ENCODE data around the gene HMBS. TPM values are rescaled to one million over a fixed set of nuclear protein-coding genes. Genes with fewer than 3 reads are reported as not detected.

HMBS gene
- total RNA-seq, 4 donors from 2014 or later, result 6.2 to 27.5 (median 10.0) TPM

DNA sequence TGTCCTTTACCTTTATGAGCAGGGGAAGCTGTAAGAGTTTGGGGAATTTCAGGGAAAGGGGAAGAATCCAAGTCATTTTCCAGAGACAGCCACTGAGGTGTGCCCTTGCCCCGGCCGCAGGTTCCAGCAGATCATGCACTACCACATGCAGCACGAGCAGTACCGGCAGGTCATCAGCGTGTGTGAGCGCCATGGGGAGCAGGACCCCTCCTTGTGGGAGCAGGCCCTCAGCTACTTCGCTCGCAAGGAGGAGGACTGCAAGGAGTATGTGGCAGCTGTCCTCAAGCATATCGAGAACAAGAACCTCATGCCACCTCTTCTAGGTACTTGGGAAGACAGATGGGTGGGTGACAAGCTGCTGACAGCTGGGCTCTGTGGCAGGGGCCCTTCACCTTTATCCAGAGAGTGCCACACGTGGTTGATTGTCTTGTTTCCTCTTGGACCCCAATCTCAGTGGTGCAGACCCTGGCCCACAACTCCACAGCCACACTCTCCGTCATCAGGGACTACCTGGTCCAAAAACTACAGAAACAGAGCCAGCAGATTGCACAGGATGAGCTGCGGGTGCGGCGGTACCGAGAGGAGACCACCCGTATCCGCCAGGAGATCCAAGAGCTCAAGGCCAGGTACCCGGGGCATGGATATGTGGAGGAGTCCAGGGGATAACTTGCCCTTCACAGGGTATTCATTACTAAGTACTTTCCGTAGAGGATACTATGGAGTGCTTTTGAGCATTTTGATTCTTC lies 5.8 kb upstream of the HMBS start:
- TF ChIP-seq, protein P1, sequence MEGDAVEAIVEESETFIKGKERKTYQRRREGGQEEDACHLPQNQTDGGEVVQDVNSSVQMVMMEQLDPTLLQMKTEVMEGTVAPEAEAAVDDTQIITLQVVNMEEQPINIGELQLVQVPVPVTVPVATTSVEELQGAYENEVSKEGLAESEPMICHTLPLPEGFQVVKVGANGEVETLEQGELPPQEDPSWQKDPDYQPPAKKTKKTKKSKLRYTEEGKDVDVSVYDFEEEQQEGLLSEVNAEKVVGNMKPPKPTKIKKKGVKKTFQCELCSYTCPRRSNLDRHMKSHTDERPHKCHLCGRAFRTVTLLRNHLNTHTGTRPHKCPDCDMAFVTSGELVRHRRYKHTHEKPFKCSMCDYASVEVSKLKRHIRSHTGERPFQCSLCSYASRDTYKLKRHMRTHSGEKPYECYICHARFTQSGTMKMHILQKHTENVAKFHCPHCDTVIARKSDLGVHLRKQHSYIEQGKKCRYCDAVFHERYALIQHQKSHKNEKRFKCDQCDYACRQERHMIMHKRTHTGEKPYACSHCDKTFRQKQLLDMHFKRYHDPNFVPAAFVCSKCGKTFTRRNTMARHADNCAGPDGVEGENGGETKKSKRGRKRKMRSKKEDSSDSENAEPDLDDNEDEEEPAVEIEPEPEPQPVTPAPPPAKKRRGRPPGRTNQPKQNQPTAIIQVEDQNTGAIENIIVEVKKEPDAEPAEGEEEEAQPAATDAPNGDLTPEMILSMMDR (IDR thresholded peaks at IDR 0.05; ENCODE audit: low read depth), result no peak

DNA sequence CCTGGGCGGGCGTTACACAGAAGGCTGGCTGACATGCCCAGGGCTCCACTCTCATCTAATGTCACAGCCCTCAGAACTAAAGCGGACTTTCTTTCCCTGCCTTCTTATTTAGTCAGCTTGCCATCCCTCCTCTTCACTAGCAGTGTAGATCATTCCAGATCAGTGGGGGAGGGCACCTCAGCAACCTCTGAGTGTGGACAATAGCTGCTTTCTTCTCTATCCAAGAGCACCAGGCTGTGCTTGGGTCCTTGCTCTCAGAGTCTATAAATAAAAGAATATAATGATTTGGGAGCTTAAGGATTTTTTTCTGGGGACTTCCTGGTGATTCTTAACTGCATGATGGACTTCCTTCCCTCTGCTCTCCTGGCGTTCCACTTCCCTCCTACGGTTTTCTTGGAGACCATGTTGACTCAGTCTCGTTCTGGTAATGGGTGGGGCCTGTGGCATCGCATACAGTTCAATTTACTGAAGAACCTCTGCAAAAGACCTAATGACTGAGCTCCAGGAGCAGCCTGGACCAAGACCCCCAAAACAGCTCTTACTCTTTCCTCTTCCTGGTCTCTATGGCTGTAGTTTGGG lies 2.9 kb upstream of the HMBS start:
- TF ChIP-seq, protein P1 (IDR thresholded peaks at IDR 0.05; ENCODE audit: low read depth), result no peak

DNA sequence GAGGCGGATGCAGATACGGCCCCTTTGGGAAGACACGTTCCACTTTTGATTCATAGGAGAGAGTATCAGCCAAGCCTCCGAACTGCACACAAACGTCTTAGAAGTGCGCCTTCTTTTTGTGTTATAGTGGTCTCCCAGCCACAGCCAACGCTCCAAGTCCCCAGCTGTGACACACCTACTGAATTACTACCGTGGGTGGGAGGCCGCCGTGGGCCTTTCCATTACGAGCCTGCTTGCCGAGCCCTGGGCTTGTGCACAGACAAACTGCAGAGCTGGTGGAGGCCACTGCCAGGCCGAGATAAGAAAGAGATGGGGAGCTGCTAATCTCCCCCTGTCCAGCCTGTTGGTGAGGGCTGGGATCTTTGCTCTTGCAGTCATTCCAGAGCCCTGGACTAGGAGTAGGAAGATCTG lies 761 bp downstream of the HMBS start:
- TF ChIP-seq, protein P1 (IDR thresholded peaks at IDR 0.05; ENCODE audit: low read depth), result no peak

DNA sequence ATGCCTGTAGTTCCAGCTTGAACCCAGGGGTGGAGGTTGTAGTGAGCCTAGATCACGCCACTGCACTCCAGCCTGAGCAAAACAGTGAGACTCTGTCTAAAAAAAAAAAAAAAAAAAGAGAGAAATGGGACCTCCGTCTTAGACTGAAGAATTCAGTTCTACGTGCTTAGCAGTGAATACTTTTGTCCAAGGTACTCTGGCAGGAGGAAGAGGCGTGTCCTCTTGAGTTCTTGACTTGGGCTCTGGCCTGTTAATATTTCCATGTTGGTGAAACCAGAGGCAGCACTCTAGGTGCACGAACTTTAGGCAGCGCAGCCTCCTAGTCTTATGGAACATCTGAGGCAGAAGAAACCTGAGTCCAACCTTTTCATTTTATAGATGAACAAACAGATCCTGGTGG lies 2.4 kb downstream of the HMBS start:
- TF ChIP-seq, protein P1 (IDR thresholded peaks at IDR 0.05; ENCODE audit: low read depth), result no peak

DNA sequence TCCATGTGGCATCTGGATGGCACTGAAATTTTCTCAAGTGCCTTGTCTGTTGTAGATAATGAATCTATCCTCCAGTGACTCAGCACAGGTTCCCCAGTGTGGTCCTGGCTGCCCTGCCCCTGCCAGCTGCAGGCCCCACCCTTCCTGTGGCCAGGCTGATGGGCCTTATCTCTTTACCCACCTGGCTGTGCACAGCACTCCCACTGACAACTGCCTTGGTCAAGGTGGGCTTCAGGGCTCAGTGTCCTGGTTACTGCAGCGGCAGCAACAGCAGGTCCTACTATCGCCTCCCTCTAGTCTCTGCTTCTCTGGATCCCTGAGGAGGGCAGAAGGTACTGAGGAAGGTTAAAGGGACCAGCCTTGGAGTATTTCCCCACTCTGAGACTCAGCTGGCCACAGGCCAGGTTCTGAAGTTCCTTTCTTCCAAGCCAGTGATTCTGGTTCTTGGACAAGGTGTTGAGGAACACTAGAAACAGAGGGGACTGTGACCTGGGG lies 3.1 kb downstream of the HMBS start:
- TF ChIP-seq, protein P1 (IDR thresholded peaks at IDR 0.05; ENCODE audit: low read depth), result no peak

DNA sequence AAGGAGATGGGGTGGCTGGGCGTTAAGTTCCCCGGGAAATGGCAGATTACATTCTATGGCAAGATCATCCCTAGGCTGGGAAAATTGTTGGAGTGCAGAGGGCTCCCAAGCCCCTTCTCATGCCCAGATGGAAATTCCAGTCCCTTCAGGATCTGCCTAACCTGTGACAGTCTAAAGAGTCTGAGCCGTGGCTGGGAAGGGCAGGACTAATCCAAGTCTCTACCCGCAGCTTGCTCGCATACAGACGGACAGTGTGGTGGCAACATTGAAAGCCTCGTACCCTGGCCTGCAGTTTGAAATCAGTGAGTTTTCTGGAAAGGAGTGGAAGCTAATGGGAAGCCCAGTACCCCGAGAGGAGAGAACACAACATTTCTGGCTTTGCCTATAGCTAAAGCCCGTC lies 3.7 kb downstream of the HMBS start:
- TF ChIP-seq, protein P1 (IDR thresholded peaks at IDR 0.05; ENCODE audit: low read depth), result no peak

DNA sequence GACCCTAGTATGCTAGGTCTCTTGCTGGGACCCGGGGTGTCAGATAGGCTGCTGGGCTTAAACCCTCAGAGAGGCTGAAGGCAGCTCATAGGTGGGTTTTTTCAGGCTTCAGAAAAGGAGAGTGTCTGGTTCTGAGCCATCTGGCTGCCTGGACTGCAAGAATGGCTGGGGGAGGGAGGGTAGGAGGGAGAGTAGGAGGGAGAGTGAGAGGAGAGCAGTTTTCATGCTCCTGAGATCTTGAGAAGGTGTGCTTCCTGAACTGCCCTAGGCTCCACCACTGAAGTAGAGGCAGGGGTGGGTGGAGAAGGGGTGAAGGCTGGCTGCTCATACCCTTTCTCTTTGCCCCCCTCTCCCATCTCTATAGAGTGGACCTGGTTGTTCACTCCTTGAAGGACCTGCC lies 4.6 kb downstream of the HMBS start:
- TF ChIP-seq, protein P1 (IDR thresholded peaks at IDR 0.05; ENCODE audit: low read depth), result no peak

Data from subcutaneous adipose tissue (tissue), 4 donors.